ENCODE results near the gene NPHP4. TPM values are rescaled to one million over a fixed set of nuclear protein-coding genes. Genes with fewer than 3 reads are reported as not detected.
A peak's percentile ranks its signal among the peaks of the same experiment; 100 is the strongest.

Gene NPHP4
- total and polyA plus RNA-seq, 9 of the 15 experiments (the other 6 are each of a cell fraction or from before 2014, with no cell fraction given) = 0.52 to 26.2 (median 6.7) TPM

GRCh38 chr1:5992814-5993555 lies 760 bp upstream of the NPHP4 start (continued):
- no peak for TF ChIP-seq POU5F1 (IDR thresholded peaks at IDR 0.05; ENCODE audit: borderline replicate concordance, low read depth, low read length, partially characterized antibody)
- TF ChIP-seq TRIM24 (IDR thresholded peaks at IDR 0.05) = 0 out of 4 replicates have a peak, but pooled peaks of 1 of the 2 experiments have one; percentile 19
- 0 out of 2 replicates have a peak, but pooled peaks have one; percentile 85 for TF ChIP-seq RREB1 (CRISPR knock-in tag; IDR thresholded peaks at IDR 0.05)
- no peak for TF ChIP-seq ZBTB49 (CRISPR knock-in tag; IDR thresholded peaks at IDR 0.05; ENCODE audit: borderline replicate concordance)
- peak; percentile 50 for TF ChIP-seq ZNF512 (tag; IDR thresholded peaks at IDR 0.05)
- peak; percentile 82 to 85 for TF ChIP-seq KDM1A (IDR thresholded peaks at IDR 0.05)
- TF ChIP-seq HDAC1 (IDR thresholded peaks at IDR 0.05) = peak in 1 of 2 experiments; percentile 50; a peak in 1 of 4 replicates
- TF ChIP-seq TFAP4 (CRISPR knock-in tag; IDR thresholded peaks at IDR 0.05; ENCODE audit: borderline replicate concordance) = 0 out of 2 replicates have a peak, but pooled peaks have one; percentile 7
- TF ChIP-seq KLF16 (IDR thresholded peaks at IDR 0.05) = no peak
- peak; percentile 20; the same call in 1 of the 2 replicates for TF ChIP-seq THAP12 (CRISPR knock-in tag; IDR thresholded peaks at IDR 0.05)
- TF ChIP-seq PHF20 (IDR thresholded peaks at IDR 0.05; ENCODE audit: partially characterized antibody) = peak; percentile 24
- no peak for TF ChIP-seq CBX5 (IDR thresholded peaks at IDR 0.05; ENCODE audit: borderline replicate concordance, low read depth)
- no peak for TF ChIP-seq BMI1 (IDR thresholded peaks at IDR 0.05; ENCODE audit: low read length)
- peak; percentile 85; the same call in 1 of the 2 replicates for TF ChIP-seq RB1 (IDR thresholded peaks at IDR 0.05; ENCODE audit: low read depth)
